Osteocyte (in vitro differentiated cells): ENCODE measurements around the gene GRIK4. TPM values are rescaled to one million over a fixed set of nuclear protein-coding genes. Genes with fewer than 3 reads are reported as not detected.

ENCODE experiments used
- DNase-seq: peaks from one replicate; pipeline ENCODE4 v3.0.0; 2021; ENCODE audit warnings: mixed read lengths; ENCODE audit not compliant: unreplicated experiment; ENCODE audit errors: extremely low spot score
- H3K27ac Mint-ChIP-seq: one replicate; pipeline ENCODE4 v1.8.0; 2021; ENCODE audit warnings: mild to moderate bottlenecking, mixed read lengths; ENCODE audit not compliant: unreplicated experiment
- H3K27me3 Mint-ChIP-seq: one replicate; pipeline ENCODE4 v1.8.0; 2021; ENCODE audit warnings: mixed read lengths; ENCODE audit not compliant: unreplicated experiment
- H3K36me3 Mint-ChIP-seq: one replicate; pipeline ENCODE4 v1.8.0; 2021; ENCODE audit warnings: mixed read lengths; ENCODE audit not compliant: unreplicated experiment
- H3K4me1 Mint-ChIP-seq: one replicate; pipeline ENCODE4 v1.8.0; 2021; ENCODE audit warnings: mixed read lengths; ENCODE audit not compliant: unreplicated experiment
- H3K4me3 Mint-ChIP-seq: one replicate; pipeline ENCODE4 v1.8.0; 2021; ENCODE audit warnings: mild to moderate bottlenecking, moderate library complexity, mixed read lengths; ENCODE audit not compliant: unreplicated experiment
- H3K9me3 Mint-ChIP-seq: one replicate; pipeline ENCODE4 v1.8.0; 2021; ENCODE audit warnings: mixed read lengths; ENCODE audit not compliant: unreplicated experiment
- total RNA-seq: library from RNA; stranded (reverse); gene quantifications from 2 replicates; pipeline ENCODE4 v1.2.1, GENCODE V29; 2021
- TF ChIP-seq, protein P1 (sequence below): fragments of 200-600 bp; sonication (generic); IDR thresholded peaks from 2 replicates; pipeline ENCODE4 v1.5.0; 2021; ENCODE audit warnings: antibody characterized with exemption, mild to moderate bottlenecking, moderate library complexity

Gene GRIK4
- total RNA-seq, 1 donor from 2014 or later: 0.11 TPM

- Mint-ChIP-seq H3K9me3 (no peaks in the 10 kb centered on the region), H3K36me3 (no peaks in the 10 kb centered on the region), H3K4me1 (peaks cover 33% of the 10 kb centered on the region), H3K27ac (no peak overlapping the region), H3K4me3 (no peak overlapping the region), H3K27me3 (peaks cover 12% of the 10 kb centered on the region)
- DNase-seq: no peak
- TF ChIP-seq, protein P1, sequence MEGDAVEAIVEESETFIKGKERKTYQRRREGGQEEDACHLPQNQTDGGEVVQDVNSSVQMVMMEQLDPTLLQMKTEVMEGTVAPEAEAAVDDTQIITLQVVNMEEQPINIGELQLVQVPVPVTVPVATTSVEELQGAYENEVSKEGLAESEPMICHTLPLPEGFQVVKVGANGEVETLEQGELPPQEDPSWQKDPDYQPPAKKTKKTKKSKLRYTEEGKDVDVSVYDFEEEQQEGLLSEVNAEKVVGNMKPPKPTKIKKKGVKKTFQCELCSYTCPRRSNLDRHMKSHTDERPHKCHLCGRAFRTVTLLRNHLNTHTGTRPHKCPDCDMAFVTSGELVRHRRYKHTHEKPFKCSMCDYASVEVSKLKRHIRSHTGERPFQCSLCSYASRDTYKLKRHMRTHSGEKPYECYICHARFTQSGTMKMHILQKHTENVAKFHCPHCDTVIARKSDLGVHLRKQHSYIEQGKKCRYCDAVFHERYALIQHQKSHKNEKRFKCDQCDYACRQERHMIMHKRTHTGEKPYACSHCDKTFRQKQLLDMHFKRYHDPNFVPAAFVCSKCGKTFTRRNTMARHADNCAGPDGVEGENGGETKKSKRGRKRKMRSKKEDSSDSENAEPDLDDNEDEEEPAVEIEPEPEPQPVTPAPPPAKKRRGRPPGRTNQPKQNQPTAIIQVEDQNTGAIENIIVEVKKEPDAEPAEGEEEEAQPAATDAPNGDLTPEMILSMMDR: no peak
Measured at GRCh38 chr11:120551191-120551590, 39.6 kb downstream of the GRIK4 start.

DNA sequence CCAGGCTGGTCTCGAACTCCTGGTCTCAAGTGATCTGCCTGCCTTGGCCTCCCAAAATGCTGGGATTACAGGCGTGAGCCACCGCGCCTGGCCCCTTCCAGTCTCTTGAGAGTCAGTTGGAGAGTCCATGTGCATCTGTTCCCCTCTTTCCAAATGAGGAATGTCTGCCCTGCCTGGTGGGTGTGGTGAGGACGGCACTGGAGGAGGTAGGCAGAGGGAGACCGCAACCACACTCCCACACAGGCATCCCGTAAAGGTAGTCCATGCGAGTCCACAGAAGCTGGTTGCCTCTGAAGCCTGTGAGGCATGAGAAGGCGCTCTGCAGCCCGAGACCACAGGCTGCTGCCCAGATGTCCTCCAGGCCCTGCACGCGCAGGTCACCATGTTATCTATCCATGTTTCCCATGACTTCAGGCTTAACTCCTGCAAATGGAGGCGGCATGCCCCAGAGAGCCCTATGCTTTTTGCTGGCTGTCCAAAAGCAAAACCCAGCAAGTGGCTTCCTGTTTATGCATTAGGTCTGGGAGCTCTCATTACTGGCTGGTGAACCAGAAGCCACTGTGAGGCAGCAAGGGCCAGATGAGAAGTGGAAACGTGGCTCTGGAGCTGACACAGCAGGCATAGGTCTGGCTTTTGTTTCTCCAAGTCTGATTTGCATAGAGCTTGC, 43.4 kb downstream of the GRIK4 start:
- no peaks in the 10 kb centered on the region for H3K36me3 Mint-ChIP-seq
- DNase-seq: no peak
- H3K9me3 Mint-ChIP-seq: no peaks in the 10 kb centered on the region
- peaks cover 18% of the 10 kb centered on the region for H3K27me3 Mint-ChIP-seq
- H3K27ac Mint-ChIP-seq: no peak overlapping the region
- TF ChIP-seq, protein P1: no peak
- no peak overlapping the region for H3K4me3 Mint-ChIP-seq
- H3K4me1 Mint-ChIP-seq: peaks cover 7% of the 10 kb centered on the region

DNA sequence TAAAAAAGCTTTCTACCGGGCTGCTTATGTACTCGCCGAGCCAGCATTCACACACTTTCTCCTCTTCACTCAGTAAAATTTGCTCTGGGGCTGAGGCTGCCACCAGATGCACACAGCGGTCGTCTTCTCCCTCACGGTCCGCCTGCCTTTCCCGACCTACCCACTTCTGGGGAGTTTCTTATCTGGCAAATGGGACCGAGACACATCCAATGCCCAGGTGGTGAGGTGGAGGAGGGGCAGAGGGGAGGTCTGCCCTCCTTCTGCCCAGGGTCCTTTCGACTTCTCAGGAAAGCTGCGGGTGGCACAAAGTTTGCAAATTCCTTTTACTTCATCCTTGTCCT, 43.9 kb downstream of the GRIK4 start:
- no peak for DNase-seq
- peaks cover 18% of the 10 kb centered on the region for H3K27me3 Mint-ChIP-seq
- no peak overlapping the region for H3K4me3 Mint-ChIP-seq
- H3K36me3 Mint-ChIP-seq: no peaks in the 10 kb centered on the region
- TF ChIP-seq, protein P1: no peak
- H3K4me1 Mint-ChIP-seq: peaks cover 7% of the 10 kb centered on the region
- no peak overlapping the region for H3K27ac Mint-ChIP-seq
- no peaks in the 10 kb centered on the region for H3K9me3 Mint-ChIP-seq

GRCh38 chr11:120556797-120557196, 45.2 kb downstream of the GRIK4 start:
- H3K36me3 Mint-ChIP-seq: no peaks in the 10 kb centered on the region
- TF ChIP-seq, protein P1: no peak
- H3K4me1 Mint-ChIP-seq: peaks cover 7% of the 10 kb centered on the region
- no peak overlapping the region for H3K4me3 Mint-ChIP-seq
- peaks cover 18% of the 10 kb centered on the region for H3K27me3 Mint-ChIP-seq
- H3K9me3 Mint-ChIP-seq: no peaks in the 10 kb centered on the region
- DNase-seq: no peak
- no peak overlapping the region for H3K27ac Mint-ChIP-seq

DNA sequence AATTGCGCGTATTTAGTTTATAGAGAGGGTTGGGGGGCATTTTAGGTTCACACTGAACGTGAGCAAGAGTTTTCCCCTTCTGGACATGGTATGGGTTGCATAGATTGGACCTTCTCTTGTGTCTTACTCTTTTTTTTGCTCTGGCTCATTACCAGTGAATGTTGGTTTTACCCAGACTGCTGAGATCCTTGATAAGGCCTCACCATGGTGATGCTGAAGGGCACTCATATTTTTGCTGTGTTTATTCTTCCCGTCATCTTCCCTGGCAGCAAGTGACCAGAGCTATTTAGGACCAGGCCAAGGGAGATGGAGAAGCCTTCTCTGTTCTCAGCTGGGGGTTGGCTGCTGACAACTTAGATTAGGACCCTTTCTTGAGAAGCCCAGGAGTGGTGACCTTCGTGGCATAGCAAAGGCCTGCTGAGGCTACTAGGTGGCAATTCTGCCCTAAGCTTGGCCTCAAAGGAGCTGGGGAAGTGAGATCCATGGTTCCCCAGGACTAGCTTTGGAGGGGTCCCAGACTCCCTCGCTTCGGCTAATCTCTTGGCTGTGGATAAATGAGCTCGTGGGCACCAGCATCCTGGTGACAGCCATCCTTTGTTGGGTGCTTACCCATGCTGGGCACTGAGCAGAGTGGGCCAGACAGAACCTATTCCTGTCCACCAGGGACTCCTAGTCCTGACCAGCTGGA, 47.3 kb downstream of the GRIK4 start:
- DNase-seq: no peak
- Mint-ChIP-seq H3K27me3 (peaks cover 33% of the 10 kb centered on the region), H3K4me1 (peaks cover 7% of the 10 kb centered on the region), H3K36me3 (no peaks in the 10 kb centered on the region), H3K4me3 (no peak overlapping the region), H3K27ac (no peak overlapping the region), H3K9me3 (no peaks in the 10 kb centered on the region)
- TF ChIP-seq, protein P1: no peak
